ENCODE results near the gene LRTM2. TPM values are rescaled to one million over a fixed set of nuclear protein-coding genes. Genes with fewer than 3 reads are reported as not detected.

LRTM2 gene
- total and polyA plus RNA-seq, 7 donors, result 0.09 to 0.41 TPM; not detected in 5

- no peak overlapping the region for H3K4me3 ChIP-seq
- H3K4me1 ChIP-seq, result no peaks in the 10 kb centered on the region
- peak; percentile 30 for DNase-seq
- H3K27me3 ChIP-seq, result peaks cover 0 to 12% (median 2%) of the 10 kb centered on the region in 3 donors
- H3K36me3 ChIP-seq, result no peaks in the 10 kb centered on the region
- TF ChIP-seq EP300 (IDR thresholded peaks at IDR 0.05) (no peak), CTCF (IDR thresholded peaks at IDR 0.05) (no peak), POLR2A (IDR thresholded peaks at IDR 0.05) (no peak), POLR2AphosphoS5 (IDR thresholded peaks at IDR 0.05) (no peak)
- intact Hi-C loops (cut with DNase I), result no loop called here
- no peaks in the 10 kb centered on the region for H3K9me3 ChIP-seq
- no peak overlapping the region for H3K27ac ChIP-seq
- WGBS, 2 donors, result 78 to 80% methylated on average over 17 of the region's 17 CpGs
Measured at GRCh38 chr12:1832801-1833595, 12.6 kb downstream of the LRTM2 start.

- TF ChIP-seq POLR2AphosphoS5 (IDR thresholded peaks at IDR 0.05) (no peak), EP300 (IDR thresholded peaks at IDR 0.05) (no peak), CTCF (IDR thresholded peaks at IDR 0.05) (no peak)
- Histone ChIP-seq H3K4me1 (no peaks in the 10 kb centered on the region), H3K36me3 (no peaks in the 10 kb centered on the region), H3K4me3 (no peak overlapping the region), H3K9me3 (no peaks in the 10 kb centered on the region), H3K27me3 (peaks cover 0 to 12% (median 2%) of the 10 kb centered on the region in 3 donors), H3K27ac (no peak overlapping the region)
- DNase-seq, result peak; percentile 3
- WGBS, 2 donors, result 84 to 86% methylated on average over 10 of the region's 10 CpGs
- intact Hi-C loops (cut with DNase I), result no loop called here
Measured at GRCh38 chr12:1833596-1834028, 13.2 kb downstream of the LRTM2 start.

GRCh38 chr12:1834186-1834925 is 14.0 kb downstream of the LRTM2 start:
- H3K4me3 ChIP-seq, result no peak overlapping the region
- intact Hi-C loops (cut with DNase I), result no loop called here
- no peaks in the 10 kb centered on the region for H3K9me3 ChIP-seq
- WGBS, 2 donors, result 83 to 86% methylated on average over 34 of the region's 34 CpGs
- no peak overlapping the region for H3K27ac ChIP-seq
- no peak for TF ChIP-seq CTCF (IDR thresholded peaks at IDR 0.05)
- no peak for TF ChIP-seq EP300 (IDR thresholded peaks at IDR 0.05)
- TF ChIP-seq POLR2AphosphoS5 (IDR thresholded peaks at IDR 0.05), result no peak
- no peak for TF ChIP-seq POLR2A (IDR thresholded peaks at IDR 0.05)
- DNase-seq, result peak; percentile 38
- peaks cover 0 to 12% (median 2%) of the 10 kb centered on the region in 3 donors for H3K27me3 ChIP-seq
- no peaks in the 10 kb centered on the region for H3K36me3 ChIP-seq
- no peaks in the 10 kb centered on the region for H3K4me1 ChIP-seq

- WGBS, 2 donors, result 82 to 83% methylated on average over 22 of the region's 22 CpGs
- H3K4me1 ChIP-seq, result no peaks in the 10 kb centered on the region
- no peak for TF ChIP-seq POLR2AphosphoS5 (IDR thresholded peaks at IDR 0.05)
- TF ChIP-seq EP300 (IDR thresholded peaks at IDR 0.05), result no peak
- TF ChIP-seq CTCF (IDR thresholded peaks at IDR 0.05), result no peak
- TF ChIP-seq POLR2A (IDR thresholded peaks at IDR 0.05), result no peak
- H3K9me3 ChIP-seq, result no peaks in the 10 kb centered on the region
- no peak overlapping the region for H3K27ac ChIP-seq
- peak; percentile 46 for DNase-seq
- no peaks in the 10 kb centered on the region for H3K36me3 ChIP-seq
- peaks cover 0 to 12% (median 2%) of the 10 kb centered on the region in 3 donors for H3K27me3 ChIP-seq
- no peak overlapping the region for H3K4me3 ChIP-seq
- intact Hi-C loops (cut with DNase I), result no loop called here
Measured at GRCh38 chr12:1835211-1836131, 15.1 kb downstream of the LRTM2 start.

Data from sigmoid colon (tissue), 7 donors.